Fibroblast of the aortic adventitia (primary cell): ENCODE results near the gene PRPF8. TPM values are rescaled to one million over a fixed set of nuclear protein-coding genes. Genes with fewer than 3 reads are reported as not detected.

Experiments
- DNase-seq: peaks from one replicate; pipeline ENCODE4 v3.0.0-alpha.2; 2010; ENCODE audit warnings: low read depth
- H3K4me3 ChIP-seq: 2 replicates; pipeline ENCODE4 v1.5.1; 2011; ENCODE audit warnings: low read depth, mild to moderate bottlenecking, control low read depth, low read length, moderate library complexity
- CTCF ChIP-seq: IDR thresholded peaks from 2 replicates; pipeline ENCODE4 v1.5.1; 2011; ENCODE audit warnings: mild to moderate bottlenecking, low read length, control low read depth, inconsistent platforms; ENCODE audit not compliant: insufficient read depth
- total RNA-seq: library from RNA; depleted of rRNA; stranded (reverse); fragments of >200 nt; gene quantifications from 2 replicates; pipeline ENCODE4 v1.2.3, GENCODE V29; 2012; ENCODE audit warnings: low replicate concordance

PRPF8 gene
- total RNA-seq, 1 donor = 138 TPM

DNA sequence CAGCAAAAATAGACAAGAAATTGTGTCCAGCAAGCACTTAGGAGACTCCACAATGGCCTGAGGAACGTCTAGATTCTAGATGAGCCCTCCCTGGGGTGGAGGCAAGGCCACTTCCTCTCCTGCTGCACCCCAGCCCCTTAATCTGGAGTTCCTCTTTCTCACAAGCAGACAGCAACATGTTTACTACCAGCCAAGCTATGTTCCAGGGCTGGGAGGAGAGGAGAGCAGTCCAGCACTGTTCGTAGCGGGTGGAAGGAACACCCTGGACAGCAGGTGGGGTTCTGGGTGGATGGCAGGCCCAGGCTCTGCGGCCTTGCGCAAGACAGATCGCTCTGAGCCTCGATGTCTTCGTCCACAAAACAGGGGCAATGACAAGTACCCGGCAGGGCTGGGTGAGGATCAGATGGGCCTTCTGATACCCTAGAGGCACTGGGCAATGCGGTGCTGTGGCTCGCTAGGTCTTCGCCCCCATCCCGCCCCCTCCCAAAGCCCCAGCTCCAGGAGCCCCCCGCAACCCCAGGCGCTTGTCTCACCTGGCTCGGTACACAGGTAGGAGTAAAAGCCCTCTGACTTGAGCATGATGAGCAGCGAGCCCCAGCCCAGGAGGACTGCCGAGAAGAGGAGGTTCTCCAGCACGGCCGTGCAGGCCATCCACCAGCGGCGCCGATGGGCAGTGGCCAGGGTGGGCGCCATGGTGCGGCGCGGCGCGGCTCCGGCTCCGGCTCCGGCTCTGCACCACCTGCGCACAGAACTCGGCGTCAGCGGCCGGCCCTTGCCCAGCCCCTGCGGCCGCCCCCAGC is 57.3 kb downstream of the PRPF8 start:
- TF ChIP-seq CTCF = no peak
- DNase-seq = no peak
- H3K4me3 ChIP-seq = peak overlapping the region; percentile 90

DNA sequence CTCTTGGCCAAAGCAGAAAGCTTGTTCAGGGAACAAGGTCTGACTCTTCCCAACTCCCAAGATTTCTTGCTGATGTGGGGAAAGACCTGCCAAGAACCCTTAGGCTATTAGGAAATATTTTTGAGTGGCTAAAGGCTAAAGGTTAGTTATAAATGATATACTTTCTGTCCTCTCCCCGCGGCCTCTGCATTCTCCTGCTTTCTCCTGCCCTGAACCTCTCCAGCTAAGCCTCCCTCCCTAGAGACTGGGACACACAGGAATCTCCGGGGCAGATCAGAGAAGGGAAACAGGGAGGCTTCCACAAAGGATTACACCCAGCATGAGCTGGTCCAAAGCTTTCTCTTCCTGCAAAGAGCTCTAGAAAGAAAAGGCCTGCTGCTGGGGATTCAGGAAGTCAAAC is 58.3 kb downstream of the PRPF8 start:
- no peak for TF ChIP-seq CTCF
- H3K4me3 ChIP-seq = no peak overlapping the region
- peak; percentile 39 for DNase-seq

- no peak for TF ChIP-seq CTCF
- peak; percentile 23 for DNase-seq
- no peak overlapping the region for H3K4me3 ChIP-seq
Measured at GRCh38 chr17:1625581-1625980, 59.1 kb downstream of the PRPF8 start.

DNA sequence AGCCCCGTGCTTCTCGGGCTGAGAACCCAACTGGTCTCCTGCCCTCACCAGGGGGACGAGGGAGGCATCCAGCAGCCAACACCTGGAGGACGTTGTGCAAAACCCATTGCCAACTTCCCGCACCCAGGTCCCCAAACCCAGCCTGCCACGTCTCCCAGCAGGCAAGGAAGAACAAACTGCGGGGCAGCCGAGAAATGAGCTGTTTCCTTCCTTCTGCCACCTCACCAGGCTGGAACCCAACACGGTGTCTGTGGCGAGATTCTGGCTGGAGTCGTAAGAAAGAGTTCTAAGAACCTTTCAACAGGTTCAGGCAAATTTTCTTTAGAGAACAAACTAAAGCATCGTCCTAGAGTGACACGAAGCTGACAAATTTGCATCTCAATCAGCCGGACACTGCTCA is 59.6 kb downstream of the PRPF8 start:
- no peak for DNase-seq
- no peak overlapping the region for H3K4me3 ChIP-seq
- no peak for TF ChIP-seq CTCF

DNA sequence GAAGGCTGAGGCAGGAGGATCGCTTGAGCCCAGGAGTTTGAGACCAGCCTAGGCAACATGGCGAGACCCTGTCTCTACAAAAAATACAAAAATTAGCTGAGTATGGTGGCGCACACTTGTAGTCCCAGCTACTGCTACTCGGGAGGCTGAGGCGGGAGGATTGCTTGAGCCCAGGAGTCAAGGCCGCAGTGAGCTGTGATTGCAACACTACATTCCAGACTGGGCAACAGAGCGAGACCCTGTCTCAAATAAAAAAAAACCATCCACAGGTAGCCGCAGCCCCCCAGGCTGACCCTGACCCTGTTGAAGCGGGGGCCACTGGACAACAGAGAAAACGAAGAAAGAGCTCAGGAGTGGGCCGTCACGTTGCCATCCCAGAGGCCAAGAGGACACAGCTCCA is 60.0 kb downstream of the PRPF8 start:
- TF ChIP-seq CTCF = no peak
- no peak overlapping the region for H3K4me3 ChIP-seq
- no peak for DNase-seq

DNA sequence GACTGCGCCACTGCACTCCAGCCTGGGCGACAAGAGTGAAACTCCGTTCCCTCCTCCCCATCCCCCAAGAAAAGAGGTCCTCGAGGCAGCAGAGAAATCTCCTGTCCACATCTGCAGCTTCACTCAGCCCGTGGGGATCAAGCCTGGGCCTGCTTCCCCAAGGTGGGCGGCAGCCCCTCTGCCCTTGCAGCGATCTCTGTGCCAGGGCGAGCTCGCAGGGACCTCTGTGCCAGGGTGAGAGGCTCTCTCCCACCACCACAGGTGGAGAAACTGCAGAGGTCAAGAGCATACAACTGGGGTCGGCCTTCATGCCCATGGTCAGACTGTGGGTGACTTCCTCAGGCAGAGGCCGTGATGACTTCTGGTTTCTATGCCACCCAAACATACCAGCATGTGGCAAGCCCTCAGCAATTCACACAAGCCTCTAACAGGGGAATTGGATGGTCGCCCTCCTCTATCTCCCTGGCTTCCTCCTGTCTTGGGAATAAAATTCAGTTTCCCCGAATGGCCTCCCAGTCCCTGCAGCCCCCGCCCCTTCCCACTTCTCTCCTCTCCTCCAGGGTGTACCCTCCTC is 61.5 kb downstream of the PRPF8 start:
- no peak for DNase-seq
- TF ChIP-seq CTCF = no peak

More for the DNA sequence above, 61.5 kb downstream of the PRPF8 start:
- no peak overlapping the region for H3K4me3 ChIP-seq
